ENCODE data around the gene FOXS1.
A peak's percentile ranks its signal among the peaks of the same experiment; 100 is the strongest.
"Not testable (repeated sequence)": the region's sequence is repeated elsewhere in the genome, so short reads cannot be mapped to it uniquely, and the experiment has no call there.

The FOXS1 gene

GRCh38 chr20:31839782-31840487 lies 5.5 kb downstream of the FOXS1 start:
- DNase-seq (ENCODE audit: low read depth) = no peak

GRCh38 chr20:31838646-31839292 lies 6.6 kb downstream of the FOXS1 start:
- DNase-seq (ENCODE audit: low read depth) = no peak

GRCh38 chr20:31837896-31838397 lies 7.5 kb downstream of the FOXS1 start:
- no peak for DNase-seq (ENCODE audit: low read depth)

GRCh38 chr20:31836853-31837608 lies 8.4 kb downstream of the FOXS1 start:
- DNase-seq (ENCODE audit: low read depth) = no peak

- no peak for DNase-seq (ENCODE audit: low read depth)
These were observed 9.2 kb downstream of the FOXS1 start for GRCh38 chr20:31835977-31836852.

GRCh38 chr20:31835554-31835953 lies 9.8 kb downstream of the FOXS1 start:
- no peak for DNase-seq (ENCODE audit: low read depth)

- DNase-seq (ENCODE audit: low read depth) = no peak
These were observed 11.4 kb downstream of the FOXS1 start for GRCh38 chr20:31833931-31834521.

- DNase-seq (ENCODE audit: low read depth) = peak; percentile 37
These were observed 12.1 kb downstream of the FOXS1 start for GRCh38 chr20:31833130-31833930.

GRCh38 chr20:31831771-31832306 lies 13.6 kb downstream of the FOXS1 start:
- no peak for DNase-seq (ENCODE audit: low read depth)

- DNase-seq (ENCODE audit: low read depth) = no peak
These were observed 14.2 kb downstream of the FOXS1 start for GRCh38 chr20:31831211-31831610.

- DNase-seq (ENCODE audit: low read depth) = no peak
These were observed 14.9 kb downstream of the FOXS1 start for GRCh38 chr20:31830406-31830981.

GRCh38 chr20:31829731-31830130 lies 15.7 kb downstream of the FOXS1 start:
- no peak for DNase-seq (ENCODE audit: low read depth)

GRCh38 chr20:31828016-31828415 lies 17.4 kb downstream of the FOXS1 start:
- not testable (repeated sequence) for DNase-seq (ENCODE audit: low read depth)

GRCh38 chr20:31827059-31827458 lies 18.3 kb downstream of the FOXS1 start:
- no peak for DNase-seq (ENCODE audit: low read depth)

- no peak for DNase-seq (ENCODE audit: low read depth)
These were observed 19.3 kb downstream of the FOXS1 start for GRCh38 chr20:31826074-31826473.

GRCh38 chr20:31824554-31825313 lies 20.7 kb downstream of the FOXS1 start:
- no peak for DNase-seq (ENCODE audit: low read depth)

GRCh38 chr20:31824125-31824485 lies 21.3 kb downstream of the FOXS1 start:
- DNase-seq (ENCODE audit: low read depth) = no peak

GRCh38 chr20:31823360-31824124 lies 21.9 kb downstream of the FOXS1 start:
- DNase-seq (ENCODE audit: low read depth) = no peak

Data from activated gamma-delta T cell treated with anti-CD3 and anti-CD28 coated beads, Interleukin-2, amount 50 U/mL, for 16 hours (primary cell).